WTC11 (cell line): Measurements from ENCODE around the gene SEPTIN8. TPM values are rescaled to one million over a fixed set of nuclear protein-coding genes. Genes with fewer than 3 reads are reported as not detected.
A peak's percentile ranks its signal among the peaks of the same experiment; 100 is the strongest.

Experiments used
- ATAC-seq: fragments of 200-7000 bp; cut with Tn5 transposase; 2 replicates; pipeline ENCODE4 v1.10.0; 2021; ENCODE audit warnings: mild to moderate bottlenecking, moderate library complexity
- CTCF ChIA-PET: fragments of 300-600 bp; sonication (Branson Sonifier 250); formaldehyde crosslinking; loops from one replicate; lab custom pipeline; 2021; ENCODE audit warnings: antibody characterized with exemption; lab: Charles Lee
- POLR2A ChIA-PET: fragments of 350-600 bp; sonication (Branson Sonifier 250); formaldehyde crosslinking; loops from one replicate; lab custom pipeline; 2021; ENCODE audit warnings: antibody characterized with exemption; lab: Charles Lee
- DNase-seq: peaks from one replicate; pipeline ENCODE4 v3.0.0; 2021; ENCODE audit warnings: low spot score
- H3K27ac Mint-ChIP-seq: 2 replicates; pipeline ENCODE4 v1.8.0; 2021; ENCODE audit warnings: mixed read lengths
- H3K27me3 Mint-ChIP-seq: 2 replicates; pipeline ENCODE4 v1.8.0; 2021; ENCODE audit warnings: low read depth, mild to moderate bottlenecking, moderate library complexity, mixed read lengths
- H3K36me3 Mint-ChIP-seq: 2 replicates; pipeline ENCODE4 v1.8.0; 2021; ENCODE audit warnings: mixed read lengths
- H3K4me1 Mint-ChIP-seq: 2 replicates; pipeline ENCODE4 v1.8.0; 2022; ENCODE audit warnings: mixed read lengths
- H3K4me3 Mint-ChIP-seq: 2 replicates; pipeline ENCODE4 v1.8.0; 2021; ENCODE audit warnings: mild to moderate bottlenecking, moderate library complexity, mixed read lengths
- H3K9me3 Mint-ChIP-seq: 2 replicates; pipeline ENCODE4 v1.8.0; 2021; ENCODE audit warnings: mixed read lengths
- ATF1 ChIP-seq: sonication (generic); formaldehyde crosslinking; IDR thresholded peaks from 2 replicates; pipeline ENCODE4 v1.8.1; 2023; ENCODE audit warnings: mild to moderate bottlenecking, moderate library complexity, missing genetic modification reagents
- CBFB ChIP-seq: sonication (generic); formaldehyde crosslinking; IDR thresholded peaks from 2 replicates; pipeline ENCODE4 v1.8.1; 2022; ENCODE audit warnings: mild to moderate bottlenecking, low read depth, missing genetic modification reagents
- FOXJ3 ChIP-seq: sonication (generic); formaldehyde crosslinking; IDR thresholded peaks from 2 replicates; pipeline ENCODE4 v1.9.0; 2021; ENCODE audit warnings: missing genetic modification reagents, mild to moderate bottlenecking, borderline replicate concordance
- GRHL2 ChIP-seq: fragments of 250-450 bp; sonication (Bioruptor Pico); IDR thresholded peaks from 2 replicates; pipeline ENCODE4 v1.8.0; 2022; ENCODE audit warnings: mild to moderate bottlenecking, moderate library complexity; ENCODE audit not compliant: insufficient replicate concordance, severe bottlenecking
- IRF2 ChIP-seq: sonication (generic); formaldehyde crosslinking; IDR thresholded peaks from 2 replicates; pipeline ENCODE4 v1.8.0; 2022; ENCODE audit warnings: low read depth, missing genetic modification reagents, borderline replicate concordance
- MYBL2 ChIP-seq: sonication (generic); formaldehyde crosslinking; IDR thresholded peaks from 2 replicates; pipeline ENCODE4 v1.8.1; 2023; ENCODE audit warnings: mild to moderate bottlenecking, moderate library complexity, missing genetic modification reagents
- NR1H2 ChIP-seq: sonication (generic); formaldehyde crosslinking; IDR thresholded peaks from 2 replicates; pipeline ENCODE4 v1.9.0; 2021; ENCODE audit warnings: mild to moderate bottlenecking, moderate library complexity, missing genetic modification reagents
- OVOL2 ChIP-seq: fragments of 250-450 bp; sonication (Bioruptor Pico); IDR thresholded peaks from 2 replicates; pipeline ENCODE4 v1.9.0; 2021; ENCODE audit warnings: mild to moderate bottlenecking, borderline replicate concordance
- SMAD3 ChIP-seq: sonication (generic); formaldehyde crosslinking; IDR thresholded peaks from 2 replicates; pipeline ENCODE4 v1.8.0; 2022; ENCODE audit warnings: missing genetic modification reagents, mild to moderate bottlenecking, borderline replicate concordance
- SMAD4 ChIP-seq: sonication (generic); formaldehyde crosslinking; IDR thresholded peaks from 2 replicates; pipeline ENCODE4 v1.8.0; 2022; ENCODE audit warnings: mild to moderate bottlenecking, missing genetic modification reagents
- SOX15 ChIP-seq: fragments of 250-450 bp; sonication (Bioruptor Pico); IDR thresholded peaks from 2 replicates; pipeline ENCODE4 v1.9.0; 2021; ENCODE audit warnings: mild to moderate bottlenecking
- SP1 ChIP-seq: sonication (generic); formaldehyde crosslinking; conservative IDR thresholded peaks from 2 replicates; pipeline ENCODE4 v1.8.1; 2022; ENCODE audit warnings: missing genetic modification reagents
- TEAD1 ChIP-seq: sonication (generic); formaldehyde crosslinking; IDR thresholded peaks from 2 replicates; pipeline ENCODE4 v1.8.0; 2022; ENCODE audit warnings: mild to moderate bottlenecking, missing genetic modification reagents
- TP53 ChIP-seq: sonication (generic); formaldehyde crosslinking; IDR thresholded peaks from 2 replicates; pipeline ENCODE4 v1.8.1; 2023; ENCODE audit warnings: mild to moderate bottlenecking, missing genetic modification reagents
- ZNF121 ChIP-seq: sonication (generic); formaldehyde crosslinking; IDR thresholded peaks from 2 replicates; pipeline ENCODE4 v1.8.0; 2023; ENCODE audit warnings: missing genetic modification reagents
- ZNF232 ChIP-seq: sonication (generic); formaldehyde crosslinking; IDR thresholded peaks from 2 replicates; pipeline ENCODE4 v1.8.0; 2022; ENCODE audit warnings: mild to moderate bottlenecking, missing genetic modification reagents
- ZNF396 ChIP-seq: fragments of 250-450 bp; sonication (Bioruptor Pico); IDR thresholded peaks from 2 replicates; pipeline ENCODE4 v1.8.0; 2021; ENCODE audit warnings: mild to moderate bottlenecking, moderate library complexity, borderline replicate concordance
- total RNA-seq: library from RNA; stranded (reverse); gene quantifications from 3 replicates; pipeline ENCODE4 v1.2.3, GENCODE V29; 2021
- TF ChIP-seq, protein P1 (sequence below): fragments of 250-450 bp; sonication (Bioruptor Pico); IDR thresholded peaks from 2 replicates; pipeline ENCODE4 v1.9.0; 2021; ENCODE audit warnings: moderate library complexity, mild to moderate bottlenecking, inconsistent platforms, borderline replicate concordance
- TF ChIP-seq, protein P2 (sequence below): sonication (generic); formaldehyde crosslinking; IDR thresholded peaks from 2 replicates; pipeline ENCODE4 v1.8.1; 2023; ENCODE audit warnings: mild to moderate bottlenecking, missing genetic modification reagents
- TF ChIP-seq, protein P3 (sequence below): sonication (generic); formaldehyde crosslinking; IDR thresholded peaks from 2 replicates; pipeline ENCODE4 v1.8.1; 2022; ENCODE audit warnings: low read depth, mild to moderate bottlenecking, moderate library complexity, missing genetic modification reagents, borderline replicate concordance
- TF ChIP-seq, protein P4 (sequence below): sonication (generic); formaldehyde crosslinking; IDR thresholded peaks from 2 replicates; pipeline ENCODE4 v1.8.1; 2023; ENCODE audit warnings: mild to moderate bottlenecking, missing genetic modification reagents
- TF ChIP-seq, protein P5 (sequence below): sonication (generic); formaldehyde crosslinking; conservative IDR thresholded peaks from 2 replicates; pipeline ENCODE4 v1.8.1; 2022; ENCODE audit warnings: mild to moderate bottlenecking, missing genetic modification reagents
- TF ChIP-seq, protein P6 (sequence below): sonication (generic); formaldehyde crosslinking; IDR thresholded peaks from 2 replicates; pipeline ENCODE4 v1.8.0; 2023; ENCODE audit warnings: missing genetic modification reagents

SEPTIN8 gene
- total RNA-seq, 1 experiment from 2014 or later: 35.8 TPM

DNA sequence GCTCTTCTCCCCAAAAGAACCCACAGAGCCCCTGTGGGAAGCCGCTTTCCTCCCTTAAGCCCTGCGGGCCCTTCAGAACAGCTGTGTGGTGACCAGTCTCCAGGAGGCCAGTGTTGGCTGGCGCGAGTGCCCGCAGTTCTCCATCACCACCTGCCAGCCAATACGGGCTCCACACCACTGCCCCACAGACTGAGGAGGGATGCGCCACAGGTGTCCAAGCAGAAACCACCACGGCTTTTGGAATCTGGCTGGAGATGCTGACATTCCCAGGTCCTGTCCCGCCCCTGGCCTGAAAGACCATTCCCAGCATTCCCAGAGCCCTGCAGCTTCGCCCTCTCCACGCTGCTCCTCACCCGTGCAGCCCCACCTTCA lies 17.0 kb downstream of the SEPTIN8 start:
- Mint-ChIP-seq H3K27ac (no peak overlapping the region), H3K4me3 (no peak overlapping the region), H3K4me1 (peaks cover 5% of the 10 kb centered on the region), H3K36me3 (peaks cover 2% of the 10 kb centered on the region; the same call in 1 of the 2 replicates), H3K9me3 (no peaks in the 10 kb centered on the region), H3K27me3 (no peaks in the 10 kb centered on the region)
- CTCF ChIA-PET: interaction anchor here (1.9 kb wide), 1 partner anchor 60 kb away, joined by 6 read pairs; no protein-coding TSS in a partner anchor
- TF ChIP-seq ATF1 (CRISPR knock-in tag) (no peak), SMAD4 (CRISPR knock-in tag) (no peak)
- TF ChIP-seq, protein P1, sequence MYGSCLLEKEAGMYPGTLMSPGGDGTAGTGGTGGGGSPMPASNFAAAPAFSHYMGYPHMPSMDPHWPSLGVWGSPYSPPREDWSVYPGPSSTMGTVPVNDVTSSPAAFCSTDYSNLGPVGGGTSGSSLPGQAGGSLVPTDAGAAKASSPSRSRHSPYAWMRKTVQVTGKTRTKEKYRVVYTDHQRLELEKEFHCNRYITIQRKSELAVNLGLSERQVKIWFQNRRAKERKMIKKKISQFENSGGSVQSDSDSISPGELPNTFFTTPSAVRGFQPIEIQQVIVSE (CRISPR knock-in tag): no peak
- POLR2A ChIA-PET: no interaction called here
- no peak for ATAC-seq
- no peak for DNase-seq

DNA sequence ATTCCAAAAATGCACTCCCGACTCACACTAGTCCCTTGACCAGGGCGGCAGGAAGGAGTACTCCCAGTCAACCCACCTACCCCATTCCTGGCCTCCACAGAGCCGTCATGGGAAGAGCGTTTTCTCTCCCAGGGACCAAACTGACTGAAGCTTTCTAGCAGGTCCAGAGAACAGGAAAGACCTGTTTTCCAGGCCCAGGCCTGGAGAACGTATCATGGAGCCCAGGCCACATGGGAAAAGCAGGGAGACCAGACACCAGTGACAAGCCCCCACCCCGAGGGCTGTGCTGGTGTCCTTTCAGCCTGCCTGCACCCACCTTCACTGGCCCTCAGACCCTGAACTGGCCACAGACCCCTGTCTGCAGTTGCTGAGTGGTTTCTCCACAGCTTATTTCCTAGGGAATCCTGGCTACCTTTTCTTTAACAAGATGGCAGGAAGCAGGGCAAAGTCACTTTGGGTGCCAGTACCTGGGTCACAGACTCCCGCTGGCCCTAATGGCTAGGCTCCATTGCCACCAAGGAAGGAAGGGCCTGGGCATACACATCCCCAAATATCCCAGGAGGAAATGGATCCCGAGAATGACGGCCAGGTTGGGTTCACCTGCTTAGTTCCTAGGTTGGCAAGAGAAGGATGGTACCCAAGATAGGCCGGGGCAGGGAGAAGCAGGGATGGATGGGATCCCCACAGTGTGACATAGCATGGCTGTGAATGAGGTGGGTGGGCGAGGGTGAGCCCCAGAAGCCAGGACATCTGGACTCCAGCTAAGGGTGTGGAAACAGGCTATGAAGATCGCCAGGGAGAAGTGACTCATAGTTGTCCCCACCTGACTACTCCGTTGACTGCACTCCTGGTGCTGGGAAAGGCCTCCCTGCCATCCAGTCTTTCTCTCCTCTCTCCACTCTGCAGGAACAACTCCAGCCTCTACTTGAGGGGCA lies 17.7 kb downstream of the SEPTIN8 start:
- TF ChIP-seq ZNF121 (CRISPR knock-in tag): no peak
- TF ChIP-seq, protein P2, sequence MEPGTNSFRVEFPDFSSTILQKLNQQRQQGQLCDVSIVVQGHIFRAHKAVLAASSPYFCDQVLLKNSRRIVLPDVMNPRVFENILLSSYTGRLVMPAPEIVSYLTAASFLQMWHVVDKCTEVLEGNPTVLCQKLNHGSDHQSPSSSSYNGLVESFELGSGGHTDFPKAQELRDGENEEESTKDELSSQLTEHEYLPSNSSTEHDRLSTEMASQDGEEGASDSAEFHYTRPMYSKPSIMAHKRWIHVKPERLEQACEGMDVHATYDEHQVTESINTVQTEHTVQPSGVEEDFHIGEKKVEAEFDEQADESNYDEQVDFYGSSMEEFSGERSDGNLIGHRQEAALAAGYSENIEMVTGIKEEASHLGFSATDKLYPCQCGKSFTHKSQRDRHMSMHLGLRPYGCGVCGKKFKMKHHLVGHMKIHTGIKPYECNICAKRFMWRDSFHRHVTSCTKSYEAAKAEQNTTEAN (CRISPR knock-in tag): no peak
- Mint-ChIP-seq H3K27ac (no peak overlapping the region), H3K27me3 (no peaks in the 10 kb centered on the region), H3K4me3 (no peak overlapping the region), H3K4me1 (peaks cover 10% of the 10 kb centered on the region), H3K9me3 (no peaks in the 10 kb centered on the region), H3K36me3 (peaks cover 2% of the 10 kb centered on the region; the same call in 1 of the 2 replicates)
- ATAC-seq: no peak
- ChIA-PET POLR2A (no interaction called here), CTCF (interaction anchor here (0.9 kb wide), 1 partner anchor 61 kb away, joined by 4 read pairs; no protein-coding TSS in a partner anchor)
- DNase-seq: no peak

DNA sequence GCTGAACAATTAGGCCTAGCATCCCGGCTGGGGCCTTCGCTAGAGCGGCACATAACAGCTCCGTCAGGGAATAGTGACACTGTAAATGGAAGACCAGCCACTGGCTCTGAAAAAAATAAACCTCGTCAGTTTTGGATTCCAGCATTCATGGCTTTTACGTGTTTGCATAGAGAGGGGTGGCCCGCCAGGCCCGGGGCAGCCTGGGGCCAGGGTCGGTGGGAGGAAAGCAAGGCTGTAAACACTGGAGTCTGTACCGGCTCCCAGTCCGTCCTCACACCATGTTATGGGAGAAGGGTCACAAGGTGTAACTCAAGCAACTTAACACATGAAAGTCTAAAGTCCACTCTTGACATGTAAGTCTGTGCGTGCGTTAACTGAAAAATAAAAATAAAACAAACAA lies 18.6 kb downstream of the SEPTIN8 start:
- ChIA-PET CTCF (interaction anchor here (0.9 to 1.4 kb wide), 2 partner anchors 62 to 67 kb away, joined by 3 to 4 read pairs; no protein-coding TSS in a partner anchor), POLR2A (no interaction called here)
- no peak for DNase-seq

DNA sequence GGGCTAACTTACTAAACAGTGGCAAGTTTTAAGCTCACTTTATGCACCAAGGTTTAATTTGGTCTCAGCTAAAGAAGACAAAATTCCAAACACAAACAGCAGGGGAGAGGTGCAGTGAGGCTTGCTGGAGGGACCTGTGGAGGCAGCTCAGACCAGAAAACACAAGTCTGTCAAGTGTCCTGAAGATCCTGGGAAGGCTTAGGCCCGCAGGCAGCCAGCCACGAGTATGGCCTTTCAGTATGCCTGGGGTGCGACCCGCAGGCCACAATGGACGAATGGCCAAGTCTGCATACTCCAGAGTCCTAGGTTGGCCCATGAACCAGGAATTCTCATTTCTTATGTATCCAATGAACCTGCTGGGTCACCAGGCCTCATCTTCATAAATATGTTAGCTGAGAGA lies 20.5 kb downstream of the SEPTIN8 start:
- DNase-seq (no peak), ATAC-seq (no peak)
- Mint-ChIP-seq H3K36me3 (no peaks in the 10 kb centered on the region; the same call in 1 of the 2 replicates), H3K27me3 (no peaks in the 10 kb centered on the region), H3K27ac (no peak overlapping the region), H3K4me3 (no peak overlapping the region), H3K4me1 (peaks cover 16% of the 10 kb centered on the region), H3K9me3 (no peaks in the 10 kb centered on the region)
- no peak for TF ChIP-seq IRF2 (CRISPR knock-in tag)
- no peak for TF ChIP-seq CBFB (CRISPR knock-in tag)
- TF ChIP-seq SOX15: no peak
- no peak for TF ChIP-seq OVOL2 (CRISPR knock-in tag)
- no peak for TF ChIP-seq SMAD3
- no peak for TF ChIP-seq MYBL2 (CRISPR knock-in tag)
- TF ChIP-seq, protein P3, sequence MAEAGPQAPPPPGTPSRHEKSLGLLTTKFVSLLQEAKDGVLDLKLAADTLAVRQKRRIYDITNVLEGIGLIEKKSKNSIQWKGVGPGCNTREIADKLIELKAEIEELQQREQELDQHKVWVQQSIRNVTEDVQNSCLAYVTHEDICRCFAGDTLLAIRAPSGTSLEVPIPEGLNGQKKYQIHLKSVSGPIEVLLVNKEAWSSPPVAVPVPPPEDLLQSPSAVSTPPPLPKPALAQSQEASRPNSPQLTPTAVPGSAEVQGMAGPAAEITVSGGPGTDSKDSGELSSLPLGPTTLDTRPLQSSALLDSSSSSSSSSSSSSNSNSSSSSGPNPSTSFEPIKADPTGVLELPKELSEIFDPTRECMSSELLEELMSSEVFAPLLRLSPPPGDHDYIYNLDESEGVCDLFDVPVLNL: no peak
- no peak for TF ChIP-seq FOXJ3
- TF ChIP-seq, protein P4, sequence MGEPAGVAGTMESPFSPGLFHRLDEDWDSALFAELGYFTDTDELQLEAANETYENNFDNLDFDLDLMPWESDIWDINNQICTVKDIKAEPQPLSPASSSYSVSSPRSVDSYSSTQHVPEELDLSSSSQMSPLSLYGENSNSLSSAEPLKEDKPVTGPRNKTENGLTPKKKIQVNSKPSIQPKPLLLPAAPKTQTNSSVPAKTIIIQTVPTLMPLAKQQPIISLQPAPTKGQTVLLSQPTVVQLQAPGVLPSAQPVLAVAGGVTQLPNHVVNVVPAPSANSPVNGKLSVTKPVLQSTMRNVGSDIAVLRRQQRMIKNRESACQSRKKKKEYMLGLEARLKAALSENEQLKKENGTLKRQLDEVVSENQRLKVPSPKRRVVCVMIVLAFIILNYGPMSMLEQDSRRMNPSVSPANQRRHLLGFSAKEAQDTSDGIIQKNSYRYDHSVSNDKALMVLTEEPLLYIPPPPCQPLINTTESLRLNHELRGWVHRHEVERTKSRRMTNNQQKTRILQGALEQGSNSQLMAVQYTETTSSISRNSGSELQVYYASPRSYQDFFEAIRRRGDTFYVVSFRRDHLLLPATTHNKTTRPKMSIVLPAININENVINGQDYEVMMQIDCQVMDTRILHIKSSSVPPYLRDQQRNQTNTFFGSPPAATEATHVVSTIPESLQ: no peak
- TF ChIP-seq GRHL2 (CRISPR knock-in tag): no peak
- no peak for TF ChIP-seq ZNF232 (CRISPR knock-in tag)
- TF ChIP-seq, protein P5, sequence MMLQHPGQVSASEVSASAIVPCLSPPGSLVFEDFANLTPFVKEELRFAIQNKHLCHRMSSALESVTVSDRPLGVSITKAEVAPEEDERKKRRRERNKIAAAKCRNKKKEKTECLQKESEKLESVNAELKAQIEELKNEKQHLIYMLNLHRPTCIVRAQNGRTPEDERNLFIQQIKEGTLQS (CRISPR knock-in tag): no peak
- TF ChIP-seq NR1H2: no peak
- ChIA-PET CTCF (interaction anchor here (0.9 to 5.4 kb wide), 3 partner anchors 20 to 110 kb away, joined by 3 to 92 read pairs (median 26); partner anchors contain the start of genes GDF9, SEPTIN8 and UQCRQ), POLR2A (interaction anchor here (1.1 kb wide), 1 partner anchor 72 kb away, joined by 3 read pairs; no protein-coding TSS in a partner anchor)

More for the DNA sequence above, 18.6 kb downstream of the SEPTIN8 start:
- H3K4me3 Mint-ChIP-seq: no peak overlapping the region
- peaks cover 15% of the 10 kb centered on the region for H3K4me1 Mint-ChIP-seq
- no peaks in the 10 kb centered on the region for H3K9me3 Mint-ChIP-seq
- peak overlapping the region; percentile 48; the same call in 1 of the 2 replicates for H3K27ac Mint-ChIP-seq
- TF ChIP-seq ZNF396 (no peak), SP1 (CRISPR knock-in tag) (no peak), TP53 (CRISPR knock-in tag) (no peak), MYBL2 (CRISPR knock-in tag) (no peak), TEAD1 (no peak)
- TF ChIP-seq, protein P6, sequence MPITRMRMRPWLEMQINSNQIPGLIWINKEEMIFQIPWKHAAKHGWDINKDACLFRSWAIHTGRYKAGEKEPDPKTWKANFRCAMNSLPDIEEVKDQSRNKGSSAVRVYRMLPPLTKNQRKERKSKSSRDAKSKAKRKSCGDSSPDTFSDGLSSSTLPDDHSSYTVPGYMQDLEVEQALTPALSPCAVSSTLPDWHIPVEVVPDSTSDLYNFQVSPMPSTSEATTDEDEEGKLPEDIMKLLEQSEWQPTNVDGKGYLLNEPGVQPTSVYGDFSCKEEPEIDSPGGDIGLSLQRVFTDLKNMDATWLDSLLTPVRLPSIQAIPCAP (CRISPR knock-in tag): no peak
- no peak for ATAC-seq
- H3K27me3 Mint-ChIP-seq: no peaks in the 10 kb centered on the region
- H3K36me3 Mint-ChIP-seq: peaks cover under 1% of the 10 kb centered on the region; the same call in 1 of the 2 replicates
